Measurements from ENCODE around the gene SIMC1. TPM values are rescaled to one million over a fixed set of nuclear protein-coding genes. Genes with fewer than 3 reads are reported as not detected.

SIMC1 gene
- total RNA-seq, 2 experiments from 2014 or later, result 21.5 to 21.9 TPM

DNA sequence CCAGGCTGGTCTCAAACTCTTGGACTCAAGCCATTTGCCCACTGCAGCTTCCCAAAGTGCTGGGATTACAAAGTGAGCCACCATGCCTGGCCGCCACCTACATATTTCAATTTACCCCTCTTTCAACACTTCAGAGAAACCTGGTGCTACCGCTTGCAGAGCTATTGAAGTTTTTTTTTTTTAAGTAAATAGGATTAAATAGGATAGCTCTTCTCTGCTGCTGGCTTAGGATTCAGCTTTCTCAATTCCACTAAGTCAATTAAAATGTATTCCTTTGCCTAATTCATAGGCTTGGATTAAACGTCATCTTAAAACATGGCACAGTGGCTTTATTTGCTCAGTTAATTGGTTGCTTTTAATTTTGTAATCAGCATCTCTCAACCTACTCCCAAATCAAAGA lies 82.4 kb downstream of the SIMC1 start:
- no peak for DNase-seq
- Mint-ChIP-seq H3K9me3 (no peaks in the 10 kb centered on the region), H3K4me3 (no peak overlapping the region), H3K27me3 (no peaks in the 10 kb centered on the region), H3K27ac (no peak overlapping the region), H3K4me1 (ENCODE audit: low read depth) (no peaks in the 10 kb centered on the region), H3K36me3 (ENCODE audit: low read depth) (peaks cover 10% of the 10 kb centered on the region)
- intact Hi-C loops (cut with micrococcal nuclease), result no loop called here
- TF ChIP-seq CTCF (IDR thresholded peaks at IDR 0.05), result no peak
- ChIA-PET CTCF (interaction anchor here (1.1 to 1.6 kb wide), 2 partner anchors 10 to 30 kb away, joined by 3 to 4 read pairs; no protein-coding TSS in a partner anchor), POLR2A (interaction anchor here (1.0 kb wide), 1 partner anchor 223 kb away, joined by 3 read pairs; no protein-coding TSS in a partner anchor)
- ATAC-seq, result no peak

- Mint-ChIP-seq H3K9me3 (peaks cover 10% of the 10 kb centered on the region), H3K27me3 (no peaks in the 10 kb centered on the region), H3K36me3 (ENCODE audit: low read depth) (peaks cover 25% of the 10 kb centered on the region), H3K4me3 (no peak overlapping the region), H3K27ac (no peak overlapping the region), H3K4me1 (ENCODE audit: low read depth) (no peaks in the 10 kb centered on the region)
- ATAC-seq (no peak), DNase-seq (no peak)
- POLR2A ChIA-PET, result interaction anchor here (0.8 kb wide), 1 partner anchor 11 kb away, joined by 3 read pairs; no protein-coding TSS in a partner anchor
- no peak for TF ChIP-seq CTCF (IDR thresholded peaks at IDR 0.05)
- CTCF ChIA-PET, result no interaction called here
- intact Hi-C loops (cut with micrococcal nuclease), result no loop called here
Observed at GRCh38 chr5:176334031-176334770, 96.0 kb downstream of the SIMC1 start.

GRCh38 chr5:176337913-176338312 lies 99.7 kb downstream of the SIMC1 start:
- POLR2A ChIA-PET, result no interaction called here
- CTCF ChIA-PET, result interaction anchor here (1.5 kb wide), 1 partner anchor 12 kb away, joined by 3 read pairs; no protein-coding TSS in a partner anchor
- ATAC-seq (no peak), DNase-seq (no peak)
- no peak for TF ChIP-seq CTCF (IDR thresholded peaks at IDR 0.05)
- H3K27ac Mint-ChIP-seq, result no peak overlapping the region
- no peak overlapping the region for H3K4me3 Mint-ChIP-seq
- H3K27me3 Mint-ChIP-seq, result no peaks in the 10 kb centered on the region
- H3K36me3 Mint-ChIP-seq (ENCODE audit: low read depth), result peaks cover 20% of the 10 kb centered on the region
- intact Hi-C loops (cut with micrococcal nuclease), result no loop called here
- H3K9me3 Mint-ChIP-seq, result peaks cover 10% of the 10 kb centered on the region
- no peaks in the 10 kb centered on the region for H3K4me1 Mint-ChIP-seq (ENCODE audit: low read depth)

- no peak overlapping the region for H3K27ac Mint-ChIP-seq
- H3K4me3 Mint-ChIP-seq, result no peak overlapping the region
- CTCF ChIA-PET, result no interaction called here
Observed at GRCh38 chr5:176339304-176339703, 101.1 kb downstream of the SIMC1 start.

More at GRCh38 chr5:176339304-176339703, 101.1 kb downstream of the SIMC1 start:
- Mint-ChIP-seq H3K4me1 (ENCODE audit: low read depth) (no peaks in the 10 kb centered on the region), H3K9me3 (peaks cover 3% of the 10 kb centered on the region), H3K27me3 (no peaks in the 10 kb centered on the region), H3K36me3 (ENCODE audit: low read depth) (peaks cover 15% of the 10 kb centered on the region)
- no peak for TF ChIP-seq CTCF (IDR thresholded peaks at IDR 0.05)
- no peak for ATAC-seq
- intact Hi-C loops (cut with micrococcal nuclease), result no loop called here
- POLR2A ChIA-PET, result no interaction called here
- no peak for DNase-seq

Data from activated CD8-positive, alpha-beta T cell treated with anti-CD3 and anti-CD28 coated beads for 36 hours (primary cell).